ENCODE data around the gene AOPEP.

GRCh38 chr9:94951324-94952135 is 225.0 kb downstream of the AOPEP start:
- no peak for TF ChIP-seq POLR2A (IDR thresholded peaks at IDR 0.05)
- TF ChIP-seq, protein P1, sequence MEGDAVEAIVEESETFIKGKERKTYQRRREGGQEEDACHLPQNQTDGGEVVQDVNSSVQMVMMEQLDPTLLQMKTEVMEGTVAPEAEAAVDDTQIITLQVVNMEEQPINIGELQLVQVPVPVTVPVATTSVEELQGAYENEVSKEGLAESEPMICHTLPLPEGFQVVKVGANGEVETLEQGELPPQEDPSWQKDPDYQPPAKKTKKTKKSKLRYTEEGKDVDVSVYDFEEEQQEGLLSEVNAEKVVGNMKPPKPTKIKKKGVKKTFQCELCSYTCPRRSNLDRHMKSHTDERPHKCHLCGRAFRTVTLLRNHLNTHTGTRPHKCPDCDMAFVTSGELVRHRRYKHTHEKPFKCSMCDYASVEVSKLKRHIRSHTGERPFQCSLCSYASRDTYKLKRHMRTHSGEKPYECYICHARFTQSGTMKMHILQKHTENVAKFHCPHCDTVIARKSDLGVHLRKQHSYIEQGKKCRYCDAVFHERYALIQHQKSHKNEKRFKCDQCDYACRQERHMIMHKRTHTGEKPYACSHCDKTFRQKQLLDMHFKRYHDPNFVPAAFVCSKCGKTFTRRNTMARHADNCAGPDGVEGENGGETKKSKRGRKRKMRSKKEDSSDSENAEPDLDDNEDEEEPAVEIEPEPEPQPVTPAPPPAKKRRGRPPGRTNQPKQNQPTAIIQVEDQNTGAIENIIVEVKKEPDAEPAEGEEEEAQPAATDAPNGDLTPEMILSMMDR (IDR thresholded peaks at IDR 0.05): no peak

Data from uterus (tissue), 2 donors.